ENCODE data around the gene SLC16A9.
"Not testable (repeated sequence)": the region's sequence is repeated elsewhere in the genome, so short reads cannot be mapped to it uniquely, and the experiment has no call there.

The SLC16A9 gene, protein sequence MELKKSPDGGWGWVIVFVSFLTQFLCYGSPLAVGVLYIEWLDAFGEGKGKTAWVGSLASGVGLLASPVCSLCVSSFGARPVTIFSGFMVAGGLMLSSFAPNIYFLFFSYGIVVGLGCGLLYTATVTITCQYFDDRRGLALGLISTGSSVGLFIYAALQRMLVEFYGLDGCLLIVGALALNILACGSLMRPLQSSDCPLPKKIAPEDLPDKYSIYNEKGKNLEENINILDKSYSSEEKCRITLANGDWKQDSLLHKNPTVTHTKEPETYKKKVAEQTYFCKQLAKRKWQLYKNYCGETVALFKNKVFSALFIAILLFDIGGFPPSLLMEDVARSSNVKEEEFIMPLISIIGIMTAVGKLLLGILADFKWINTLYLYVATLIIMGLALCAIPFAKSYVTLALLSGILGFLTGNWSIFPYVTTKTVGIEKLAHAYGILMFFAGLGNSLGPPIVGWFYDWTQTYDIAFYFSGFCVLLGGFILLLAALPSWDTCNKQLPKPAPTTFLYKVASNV

DNA sequence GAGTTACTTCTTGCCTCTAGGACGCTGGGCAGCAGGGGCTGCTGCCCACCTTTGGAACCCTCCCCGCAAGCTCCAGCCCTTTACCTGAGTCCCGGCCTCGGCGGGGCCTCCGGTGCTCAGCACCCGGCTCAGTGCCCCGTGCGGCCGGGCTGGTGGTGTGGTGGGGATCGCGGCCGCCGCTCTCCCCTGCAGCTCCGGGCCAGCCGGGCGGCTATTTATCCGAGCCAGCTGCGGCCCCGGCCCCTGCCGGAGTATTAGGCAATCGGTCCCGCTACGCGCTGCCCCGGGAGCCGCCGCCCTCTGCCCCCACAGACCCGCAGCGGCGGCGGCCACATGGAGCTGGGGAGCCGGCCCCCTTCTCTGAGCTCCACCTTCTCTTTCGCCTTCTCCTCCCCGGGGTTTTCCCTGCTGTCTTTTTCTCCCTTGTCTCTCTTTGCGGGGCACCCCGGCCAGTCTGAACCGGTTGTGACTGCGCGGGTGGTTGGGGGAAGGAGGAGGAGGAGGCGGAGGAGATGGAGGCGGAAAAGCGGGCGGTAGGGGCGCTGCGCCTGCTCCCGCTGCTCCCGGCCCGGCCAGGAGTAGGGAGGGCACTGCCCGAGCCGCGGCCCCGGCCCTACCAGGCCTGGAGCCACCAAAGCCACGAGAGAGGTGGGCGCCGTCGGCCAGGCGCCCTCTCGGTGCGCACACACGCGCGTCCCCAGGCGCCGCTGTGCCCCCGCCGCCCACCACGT is at the start of gene SLC16A9:
TSS of gene SLC16A9 (minus strand) at position 456 of the 731 bp plus-strand sequence. CDS start 25,559 bp downstream, outside the sequence.
- FAIRE-seq: no peak
- peak; percentile 8 for DNase-seq (ENCODE audit: low spot score)

- FAIRE-seq (no peak), DNase-seq (ENCODE audit: low spot score) (no peak)
Observed at GRCh38 chr10:59757966-59758365, 48.3 kb upstream of the SLC16A9 start.

DNA sequence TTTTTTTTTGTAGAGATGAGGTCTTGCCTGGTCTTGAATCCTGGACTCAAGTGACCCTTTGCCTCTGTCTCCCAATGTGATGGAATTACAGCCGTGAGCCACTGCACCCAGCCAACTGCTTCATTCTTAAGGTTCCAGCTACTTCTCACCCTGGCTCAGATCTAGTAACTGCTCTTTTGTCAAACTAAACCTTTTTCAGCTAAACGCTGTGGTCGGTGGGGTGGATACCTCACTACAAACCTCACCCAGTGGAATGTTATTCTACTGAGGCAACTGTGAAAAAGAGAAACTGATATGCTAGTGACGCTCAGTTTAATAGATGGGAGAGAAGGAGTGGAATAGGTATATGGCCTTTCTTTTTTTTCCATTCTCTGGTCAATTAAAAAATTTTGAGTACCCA is 45.3 kb upstream of the SLC16A9 start:
- FAIRE-seq: no peak
- no peak for DNase-seq (ENCODE audit: low spot score)

DNA sequence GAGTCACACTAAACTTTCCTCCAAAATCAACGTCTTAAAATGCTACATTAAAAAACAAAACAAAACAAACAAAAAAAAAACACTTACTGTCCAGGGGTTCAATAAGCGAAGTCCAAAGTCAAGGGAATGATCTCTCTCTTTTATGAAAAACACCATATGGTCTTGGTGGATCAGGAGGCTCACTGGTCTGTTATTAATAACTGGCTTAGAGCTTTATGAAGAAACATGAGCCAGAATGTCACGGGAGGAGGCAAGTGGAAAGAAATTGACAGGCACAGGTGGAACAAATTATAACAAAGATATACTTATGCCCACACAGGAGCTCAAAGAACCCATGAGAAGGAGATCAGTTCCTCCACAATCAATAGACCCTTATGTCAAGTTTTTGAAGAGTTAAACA is 43.6 kb upstream of the SLC16A9 start, which contains the start of gene MRLN:
TSS of gene MRLN (minus strand) at position 189 of the 400 bp plus-strand sequence.
- FAIRE-seq: no peak
- DNase-seq (ENCODE audit: low spot score): no peak

- FAIRE-seq (no peak), DNase-seq (ENCODE audit: low spot score) (no peak)
Observed at GRCh38 chr10:59752278-59752940, 42.8 kb upstream of the SLC16A9 start.

GRCh38 chr10:59750155-59750945 is 40.7 kb upstream of the SLC16A9 start:
- DNase-seq (ENCODE audit: low spot score) (no peak), FAIRE-seq (no peak)

- DNase-seq (ENCODE audit: low spot score) (no peak), FAIRE-seq (no peak)
Observed at GRCh38 chr10:59748834-59749233, 39.2 kb upstream of the SLC16A9 start.

- no peak for DNase-seq (ENCODE audit: low spot score)
- FAIRE-seq: no peak
Observed at GRCh38 chr10:59745163-59745650, 35.6 kb upstream of the SLC16A9 start.

DNA sequence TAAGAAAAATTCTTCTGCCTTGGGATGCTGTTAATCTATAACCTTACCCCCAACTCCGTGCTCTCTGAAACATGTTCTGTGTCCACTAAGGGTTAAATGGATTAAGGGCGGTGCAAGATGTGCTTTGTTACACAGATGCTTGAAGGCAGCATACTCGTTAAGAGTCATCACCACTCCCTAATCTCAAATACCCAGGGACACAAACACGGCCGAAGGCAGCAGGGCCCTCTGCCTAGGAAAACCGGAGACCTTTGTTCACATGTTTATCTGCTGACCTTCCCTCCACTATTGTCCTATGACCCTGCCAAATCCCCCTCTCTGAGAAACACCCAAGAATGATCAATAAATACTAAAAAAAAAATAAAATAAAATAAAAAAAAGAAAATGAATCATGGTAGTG is 35.1 kb upstream of the SLC16A9 start:
- DNase-seq (ENCODE audit: low spot score); FAIRE-seq: not testable (repeated sequence)

GRCh38 chr10:59744156-59744555 is 34.5 kb upstream of the SLC16A9 start:
- DNase-seq (ENCODE audit: low spot score); FAIRE-seq: not testable (repeated sequence)

DNA sequence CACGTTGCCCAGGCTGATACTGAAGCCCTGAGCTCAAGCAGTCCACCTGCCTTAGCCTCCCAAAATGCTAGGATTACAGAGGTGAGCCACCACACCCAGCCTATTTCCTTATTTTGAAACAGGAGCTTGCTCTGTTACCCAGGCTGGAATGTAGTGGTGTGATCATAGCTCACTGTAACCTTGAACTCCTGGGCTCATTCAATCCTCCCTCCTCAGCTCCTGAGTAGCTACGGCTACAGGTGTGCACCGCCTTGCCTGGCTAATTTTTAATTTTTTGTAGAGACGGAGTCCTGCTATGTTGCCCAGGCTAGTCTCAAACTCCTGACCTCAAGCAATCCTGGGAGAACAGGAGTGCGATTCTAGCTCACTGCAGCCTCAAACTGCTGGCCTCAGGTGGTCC is 31.9 kb upstream of the SLC16A9 start:
- FAIRE-seq: no peak
- DNase-seq (ENCODE audit: low spot score): no peak

GRCh38 chr10:59741048-59741447 is 31.4 kb upstream of the SLC16A9 start:
- FAIRE-seq (no peak), DNase-seq (ENCODE audit: low spot score) (no peak)

DNA sequence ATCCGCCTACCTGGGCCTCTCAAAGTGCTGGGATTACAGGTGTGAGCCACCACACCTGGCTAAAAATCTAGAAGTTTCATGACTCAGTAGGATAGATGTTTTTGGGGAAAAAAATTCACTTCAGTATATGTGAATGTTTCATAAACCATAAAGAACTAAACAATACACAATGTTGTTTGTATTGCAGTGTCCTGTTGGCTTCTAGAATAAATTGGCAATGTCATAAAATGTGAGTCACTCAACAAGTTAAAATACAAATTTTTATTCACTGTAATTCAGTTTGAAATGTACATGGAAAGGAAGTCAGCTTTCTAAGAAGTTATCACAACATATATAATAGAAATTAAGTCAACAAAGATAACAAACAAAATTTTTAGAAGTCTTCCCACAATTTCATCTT is 27.1 kb upstream of the SLC16A9 start:
- DNase-seq (ENCODE audit: low spot score) (no peak), FAIRE-seq (no peak)

GRCh38 chr10:59735296-59735695 is 25.6 kb upstream of the SLC16A9 start:
- DNase-seq (ENCODE audit: low spot score) (no peak), FAIRE-seq (no peak)

DNA sequence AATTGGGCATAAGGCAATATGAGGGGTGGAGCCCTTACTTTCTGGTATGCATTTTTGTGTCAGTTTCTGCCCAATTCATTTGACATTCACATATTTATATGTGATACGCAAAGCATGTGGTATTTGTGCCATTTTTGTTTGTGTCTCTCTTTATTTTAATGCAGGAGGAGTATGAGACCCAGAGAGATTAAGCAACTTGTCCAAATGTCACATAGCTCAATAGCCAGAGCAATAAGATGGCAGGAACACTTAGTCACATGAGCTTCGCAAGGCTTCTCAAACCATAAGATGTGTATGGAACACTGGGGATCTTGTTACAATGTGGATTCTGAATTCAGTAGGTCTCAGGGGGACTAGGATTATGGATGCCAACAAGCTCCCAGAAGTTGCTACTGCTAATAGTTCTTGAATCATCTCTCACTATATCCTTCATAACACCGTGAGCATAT is 24.4 kb upstream of the SLC16A9 start:
- no peak for FAIRE-seq
- no peak for DNase-seq (ENCODE audit: low spot score)

DNA sequence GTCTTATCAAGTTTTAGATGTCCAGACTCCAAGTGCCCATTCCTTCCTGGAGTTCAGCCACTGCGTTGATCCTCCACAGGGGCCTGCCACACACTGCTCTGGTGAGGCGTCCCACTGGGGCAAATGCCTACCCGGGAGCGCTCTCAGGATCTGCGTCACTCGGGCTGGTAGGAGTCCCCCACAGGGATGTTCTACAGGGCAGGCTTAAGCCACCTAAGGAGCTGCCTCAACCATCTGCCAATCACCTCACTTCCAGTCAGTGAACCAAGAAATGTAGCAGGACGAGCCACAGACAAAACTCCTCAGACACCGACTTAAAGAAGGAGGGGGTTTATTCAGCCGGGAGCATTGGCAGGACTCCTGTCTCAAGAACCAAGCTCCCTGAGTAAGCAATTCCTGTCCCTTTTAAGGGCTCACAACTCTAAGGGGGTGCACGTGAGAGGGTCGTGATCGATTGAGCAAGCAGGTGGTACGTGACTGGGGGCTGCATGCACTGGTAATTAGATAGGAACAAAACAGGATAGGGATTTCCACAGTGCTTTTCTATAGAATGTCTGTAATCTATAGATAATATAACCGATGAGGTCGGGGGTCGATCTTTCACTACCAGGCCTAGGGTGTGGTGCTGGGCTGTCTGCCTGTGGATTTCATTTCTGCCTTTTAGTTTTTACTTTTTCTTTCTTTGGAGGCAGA is 23.8 kb upstream of the SLC16A9 start:
- not testable (repeated sequence) for FAIRE-seq; DNase-seq (ENCODE audit: low spot score)

- FAIRE-seq; DNase-seq (ENCODE audit: low spot score): not testable (repeated sequence)
Observed at GRCh38 chr10:59732849-59733248, 23.2 kb upstream of the SLC16A9 start.

DNA sequence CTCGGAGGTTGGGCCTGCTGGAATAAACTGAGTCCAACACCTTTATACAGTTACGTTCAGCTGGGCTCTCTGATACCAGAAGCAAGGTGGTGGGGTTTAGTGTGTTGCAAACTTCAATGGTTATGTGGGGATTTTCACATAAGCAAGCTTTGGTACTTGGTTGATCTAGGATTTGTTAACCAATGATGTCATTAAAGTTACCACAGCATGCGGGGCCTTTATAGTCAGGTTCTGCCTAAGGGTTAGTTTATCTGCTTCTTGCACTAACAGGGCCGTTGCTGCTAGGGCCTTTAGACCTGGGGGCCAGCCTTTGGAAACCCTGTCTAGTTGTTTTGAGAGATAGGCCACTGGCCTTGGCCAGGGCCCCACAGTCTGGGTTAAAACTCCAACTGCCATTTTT is 19.5 kb upstream of the SLC16A9 start:
- not testable (repeated sequence) for FAIRE-seq; DNase-seq (ENCODE audit: low spot score)

DNA sequence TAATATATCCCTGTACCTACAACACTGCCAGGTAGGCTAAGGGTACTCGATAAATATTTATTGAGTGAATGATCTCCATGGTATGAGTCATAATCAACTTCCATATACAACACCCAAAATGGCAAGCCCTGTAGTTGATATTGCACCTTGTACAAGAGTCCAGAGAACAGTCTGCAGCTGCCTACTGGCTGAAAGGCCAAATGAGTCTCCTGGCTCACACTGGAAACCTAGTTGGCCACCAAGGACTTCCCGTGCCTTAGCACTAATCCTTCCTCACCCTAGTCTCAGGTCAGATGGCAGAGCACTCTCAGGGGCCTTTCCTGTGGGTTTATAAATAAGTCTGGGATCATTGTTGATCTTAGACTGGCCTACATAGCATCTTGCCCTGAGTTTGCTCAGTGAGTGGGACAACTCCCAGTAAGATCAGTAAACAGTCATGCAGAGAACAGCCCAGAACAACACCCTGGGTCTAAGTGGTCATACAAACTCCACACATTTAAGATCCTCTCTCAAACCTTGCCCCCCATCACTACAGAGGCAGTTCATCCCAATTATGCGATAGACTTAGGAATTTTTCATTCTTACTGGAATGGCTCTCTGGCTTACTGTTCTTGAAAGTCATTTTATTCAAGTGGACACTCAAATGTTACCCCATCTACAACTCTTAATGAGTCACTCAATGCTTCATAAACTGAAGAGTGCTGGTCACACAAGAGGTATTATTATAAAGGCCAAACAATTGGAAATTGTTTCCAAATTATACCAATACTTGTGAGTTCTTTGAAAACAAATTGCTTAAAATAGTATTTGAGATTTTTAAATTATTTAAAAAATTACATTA is 14.7 kb upstream of the SLC16A9 start:
- FAIRE-seq (no peak), DNase-seq (ENCODE audit: low spot score) (no peak)

All from RCC 7860 (cell line).